Measurements from ENCODE around the gene ADNP2.

ADNP2 gene

DNA sequence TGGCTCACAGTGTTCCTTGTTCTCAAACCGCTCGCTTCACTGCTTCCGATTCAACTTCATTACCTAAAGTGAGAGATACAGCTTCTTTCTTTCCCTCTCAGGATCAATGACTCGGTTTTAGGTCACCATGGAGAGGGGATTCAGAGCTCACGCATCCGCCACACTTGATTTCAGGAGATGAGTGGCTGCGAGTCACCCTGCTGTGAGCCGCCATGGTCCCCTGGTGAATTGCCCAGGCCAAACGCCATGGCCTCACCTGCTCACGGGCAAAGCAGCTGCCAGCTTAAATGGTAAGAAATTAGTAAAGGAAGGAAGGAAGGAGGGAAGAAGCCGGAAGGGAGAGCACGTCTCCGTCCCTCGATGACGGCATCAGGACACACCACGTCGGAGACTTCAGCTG is 60.5 kb downstream of the ADNP2 start:
- H3K4me3 ChIP-seq (ENCODE audit: low read depth, low read length) = no peak overlapping the region
- DNase-seq (ENCODE audit: low read depth) = no peak
- no peak for TF ChIP-seq MYC (IDR thresholded peaks at IDR 0.05; ENCODE audit: low read depth, low read length)

GRCh38 chr18:80170395-80171053 is 61.5 kb downstream of the ADNP2 start:
- H3K4me3 ChIP-seq (ENCODE audit: low read depth, low read length) = no peak overlapping the region
- TF ChIP-seq POLR2A (IDR thresholded peaks at IDR 0.05; ENCODE audit: extremely low read depth, insufficient read length) (no peak), MYC (IDR thresholded peaks at IDR 0.05; ENCODE audit: low read depth, low read length) (no peak), MAX (IDR thresholded peaks at IDR 0.05; ENCODE audit: low read depth, low read length) (no peak)
- TF ChIP-seq, protein P1, sequence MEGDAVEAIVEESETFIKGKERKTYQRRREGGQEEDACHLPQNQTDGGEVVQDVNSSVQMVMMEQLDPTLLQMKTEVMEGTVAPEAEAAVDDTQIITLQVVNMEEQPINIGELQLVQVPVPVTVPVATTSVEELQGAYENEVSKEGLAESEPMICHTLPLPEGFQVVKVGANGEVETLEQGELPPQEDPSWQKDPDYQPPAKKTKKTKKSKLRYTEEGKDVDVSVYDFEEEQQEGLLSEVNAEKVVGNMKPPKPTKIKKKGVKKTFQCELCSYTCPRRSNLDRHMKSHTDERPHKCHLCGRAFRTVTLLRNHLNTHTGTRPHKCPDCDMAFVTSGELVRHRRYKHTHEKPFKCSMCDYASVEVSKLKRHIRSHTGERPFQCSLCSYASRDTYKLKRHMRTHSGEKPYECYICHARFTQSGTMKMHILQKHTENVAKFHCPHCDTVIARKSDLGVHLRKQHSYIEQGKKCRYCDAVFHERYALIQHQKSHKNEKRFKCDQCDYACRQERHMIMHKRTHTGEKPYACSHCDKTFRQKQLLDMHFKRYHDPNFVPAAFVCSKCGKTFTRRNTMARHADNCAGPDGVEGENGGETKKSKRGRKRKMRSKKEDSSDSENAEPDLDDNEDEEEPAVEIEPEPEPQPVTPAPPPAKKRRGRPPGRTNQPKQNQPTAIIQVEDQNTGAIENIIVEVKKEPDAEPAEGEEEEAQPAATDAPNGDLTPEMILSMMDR (IDR thresholded peaks at IDR 0.05; ENCODE audit: low read depth, low read length) = no peak
- no peak for DNase-seq (ENCODE audit: low read depth)

DNA sequence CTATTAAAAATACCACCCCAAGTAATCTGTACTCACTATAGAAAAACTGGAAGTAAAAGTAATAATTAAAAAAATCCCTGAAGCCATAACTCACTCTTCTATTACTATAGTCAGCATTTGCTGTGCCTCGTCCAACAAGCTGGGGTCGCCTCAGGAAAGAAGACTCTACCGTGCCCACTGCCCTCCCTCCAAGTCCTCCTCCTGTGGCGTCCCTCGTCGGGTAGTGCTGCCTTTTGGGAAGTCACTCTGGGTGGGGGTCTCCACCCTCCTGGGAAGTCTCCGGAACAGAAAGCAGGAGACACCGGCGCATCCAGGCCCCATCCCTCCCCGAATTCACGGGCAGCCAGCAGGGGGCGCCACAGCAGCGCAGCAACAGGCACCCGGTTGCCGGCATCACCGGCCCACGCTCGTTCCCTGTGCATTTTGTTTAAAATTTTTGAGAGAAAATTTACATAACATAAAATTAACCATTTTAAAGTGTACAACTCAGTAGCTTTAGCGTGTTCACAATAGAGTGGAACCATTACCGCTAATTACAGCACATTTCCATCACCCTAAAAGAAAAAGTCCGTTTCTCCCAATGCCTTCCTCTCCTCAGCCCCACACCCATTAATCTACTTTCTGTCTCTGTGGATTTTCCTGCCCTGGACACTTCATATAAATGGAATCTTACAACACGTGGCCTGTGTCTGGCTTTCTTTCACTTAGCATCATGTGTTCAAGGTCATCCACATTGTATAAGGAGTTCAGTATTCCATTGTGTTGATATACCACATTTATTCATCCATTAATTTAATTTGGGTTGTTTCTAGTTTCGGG is 62.2 kb downstream of the ADNP2 start:
- TF ChIP-seq POLR2A (IDR thresholded peaks at IDR 0.05; ENCODE audit: extremely low read depth, insufficient read length) (no peak), MYC (IDR thresholded peaks at IDR 0.05; ENCODE audit: low read depth, low read length) (no peak), MAX (IDR thresholded peaks at IDR 0.05; ENCODE audit: low read depth, low read length) (no peak)
- TF ChIP-seq, protein P1 (IDR thresholded peaks at IDR 0.05; ENCODE audit: low read depth, low read length) = peak; percentile 76
- no peak overlapping the region for H3K4me3 ChIP-seq (ENCODE audit: low read depth, low read length)
- peak; percentile 53 for DNase-seq (ENCODE audit: low read depth)

DNA sequence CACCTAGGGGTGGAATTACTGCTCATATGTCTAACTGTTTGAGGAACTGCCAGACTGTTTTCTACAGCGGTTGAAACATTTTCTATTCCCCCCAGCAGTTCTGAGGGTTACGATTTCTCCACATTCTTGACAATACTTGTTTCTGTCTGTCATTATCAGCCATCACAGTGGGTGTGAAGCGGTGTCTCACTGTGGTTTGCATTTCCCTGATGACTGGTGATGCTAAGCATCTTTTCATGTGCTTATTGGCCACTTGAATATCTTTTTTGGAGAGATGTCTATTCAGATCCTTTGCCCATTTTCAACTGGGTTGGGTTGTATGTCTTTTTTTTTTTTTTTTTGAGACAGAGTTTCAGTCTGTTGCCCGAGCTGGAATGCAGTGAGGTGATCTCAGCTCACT is 63.0 kb downstream of the ADNP2 start:
- TF ChIP-seq POLR2A (IDR thresholded peaks at IDR 0.05; ENCODE audit: extremely low read depth, insufficient read length) = no peak
- TF ChIP-seq MYC (IDR thresholded peaks at IDR 0.05; ENCODE audit: low read depth, low read length) = no peak
- no peak for TF ChIP-seq MAX (IDR thresholded peaks at IDR 0.05; ENCODE audit: low read depth, low read length)
- TF ChIP-seq, protein P1 (IDR thresholded peaks at IDR 0.05; ENCODE audit: low read depth, low read length) = no peak
- no peak overlapping the region for H3K4me3 ChIP-seq (ENCODE audit: low read depth, low read length)
- DNase-seq (ENCODE audit: low read depth) = no peak

DNA sequence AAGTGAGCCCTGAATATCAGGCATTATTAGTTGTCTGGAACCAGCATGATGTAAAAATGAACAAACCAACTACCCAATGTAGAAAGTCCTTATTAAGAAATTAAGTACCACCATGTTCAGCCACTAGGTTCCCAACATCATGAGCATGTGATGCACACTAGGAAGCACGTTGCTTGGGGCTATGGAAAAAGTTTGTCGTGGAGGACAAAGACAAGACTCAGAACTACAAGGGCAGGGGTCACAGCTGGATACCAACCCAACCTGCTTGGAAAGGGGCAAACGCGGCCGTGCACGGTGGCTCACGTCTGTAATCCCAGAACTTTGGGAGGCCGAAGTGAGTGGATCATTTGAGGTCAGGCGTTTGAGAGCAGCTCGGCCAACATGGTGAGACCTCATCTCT is 64.0 kb downstream of the ADNP2 start:
- TF ChIP-seq POLR2A (IDR thresholded peaks at IDR 0.05; ENCODE audit: extremely low read depth, insufficient read length) = no peak
- DNase-seq (ENCODE audit: low read depth) = no peak
- no peak overlapping the region for H3K4me3 ChIP-seq (ENCODE audit: low read depth, low read length)

GRCh38 chr18:80175451-80176204 is 66.6 kb downstream of the ADNP2 start:
- no peak overlapping the region for H3K4me3 ChIP-seq (ENCODE audit: low read depth, low read length)
- no peak for TF ChIP-seq POLR2A (IDR thresholded peaks at IDR 0.05; ENCODE audit: extremely low read depth, insufficient read length)
- peak; percentile 21 for DNase-seq (ENCODE audit: low read depth)

DNA sequence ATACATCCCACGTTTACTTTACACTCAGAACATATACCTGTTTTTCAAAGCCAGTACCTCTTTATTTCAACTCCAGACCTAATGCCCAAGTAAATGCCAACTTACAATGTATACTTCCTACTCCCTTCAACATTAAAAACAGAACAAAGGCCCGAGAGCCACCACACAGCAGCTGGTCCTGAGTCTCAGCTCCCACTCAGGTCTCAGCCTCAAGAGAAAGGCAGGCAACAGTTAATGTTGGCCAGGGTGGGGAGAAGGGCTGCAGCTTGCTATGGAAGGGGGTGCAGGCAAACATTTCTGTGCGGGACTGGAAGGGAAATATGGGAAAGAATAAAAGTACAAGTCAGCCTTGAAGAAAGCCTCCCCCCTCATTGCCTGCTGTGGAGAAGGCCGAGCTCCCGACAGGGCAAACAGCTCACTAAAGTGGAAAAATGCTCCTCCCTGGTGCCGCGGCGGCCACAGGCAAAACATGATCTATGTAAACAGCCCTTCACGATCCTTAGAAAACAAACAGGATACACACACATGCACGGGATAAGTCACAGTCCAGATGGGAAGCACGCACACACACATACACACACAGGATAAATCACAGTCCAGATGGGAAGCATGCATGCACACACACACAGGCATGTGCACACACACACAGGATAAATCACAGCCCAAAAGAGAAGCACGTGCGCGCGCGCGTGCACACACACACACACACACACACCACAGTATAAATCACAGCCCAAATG is 67.4 kb downstream of the ADNP2 start:
- TF ChIP-seq POLR2A (IDR thresholded peaks at IDR 0.05; ENCODE audit: extremely low read depth, insufficient read length) = no peak
- no peak for TF ChIP-seq MYC (IDR thresholded peaks at IDR 0.05; ENCODE audit: low read depth, low read length)
- no peak for TF ChIP-seq MAX (IDR thresholded peaks at IDR 0.05; ENCODE audit: low read depth, low read length)
- TF ChIP-seq, protein P1 (IDR thresholded peaks at IDR 0.05; ENCODE audit: low read depth, low read length) = no peak

More for the DNA sequence above, 67.4 kb downstream of the ADNP2 start:
- DNase-seq (ENCODE audit: low read depth) = no peak
- no peak overlapping the region for H3K4me3 ChIP-seq (ENCODE audit: low read depth, low read length)

Measured in NB4 (cell line).